Retinal pigment epithelial cell (primary cell): ENCODE data around the gene GUCY1A1.

Experiments used
- DNase-seq: peaks from one replicate; pipeline ENCODE4 v3.0.0-alpha.2; 2010; ENCODE audit warnings: low read depth
- H3K4me3 ChIP-seq: 2 replicates; pipeline ENCODE4 v1.5.1; 2011; ENCODE audit warnings: mild to moderate bottlenecking, low read length, control low read depth, moderate library complexity
- CTCF ChIP-seq: conservative IDR thresholded peaks from 2 replicates; pipeline ENCODE4 v1.5.1; 2011; ENCODE audit warnings: low read depth, low read length, control low read depth, inconsistent platforms

Gene GUCY1A1

GRCh38 chr4:155734951-155735350 lies 68.3 kb downstream of the GUCY1A1 start:
- no peak for TF ChIP-seq CTCF
- no peak overlapping the region for H3K4me3 ChIP-seq
- no peak for DNase-seq

GRCh38 chr4:155735496-155735895 lies 68.8 kb downstream of the GUCY1A1 start:
- no peak for TF ChIP-seq CTCF

GRCh38 chr4:155738548-155738947 lies 71.9 kb downstream of the GUCY1A1 start:
- DNase-seq: no peak
- no peak for TF ChIP-seq CTCF

More at GRCh38 chr4:155735496-155735895, 68.8 kb downstream of the GUCY1A1 start:
- no peak for DNase-seq
- H3K4me3 ChIP-seq: no peak overlapping the region

GRCh38 chr4:155741546-155741945 lies 74.9 kb downstream of the GUCY1A1 start:
- DNase-seq: no peak
- TF ChIP-seq CTCF: no peak
- H3K4me3 ChIP-seq: no peak overlapping the region

More at GRCh38 chr4:155738548-155738947, 71.9 kb downstream of the GUCY1A1 start:
- H3K4me3 ChIP-seq: no peak overlapping the region

GRCh38 chr4:155742310-155743015 lies 75.8 kb downstream of the GUCY1A1 start:
- H3K4me3 ChIP-seq: no peak overlapping the region
- DNase-seq: no peak

GRCh38 chr4:155745984-155746383 lies 79.3 kb downstream of the GUCY1A1 start:
- TF ChIP-seq CTCF: no peak
- no peak overlapping the region for H3K4me3 ChIP-seq
- peak; percentile 30 for DNase-seq

More at GRCh38 chr4:155742310-155743015, 75.8 kb downstream of the GUCY1A1 start:
- peak; percentile 42 for TF ChIP-seq CTCF

- H3K4me3 ChIP-seq: no peak overlapping the region
- TF ChIP-seq CTCF: no peak
- no peak for DNase-seq
Measured at GRCh38 chr4:155748039-155748438, 81.4 kb downstream of the GUCY1A1 start.
